ENCODE data around the gene COL9A3.
A peak's percentile ranks its signal among the peaks of the same experiment; 100 is the strongest.

Gene COL9A3

GRCh38 chr20:62791301-62792181, 25.3 kb upstream of the COL9A3 start:
- Histone ChIP-seq H3F3A (ENCODE audit: insufficient read depth) (peaks cover 15% of the 10 kb centered on the region), H3K4me3 (ENCODE audit: insufficient read depth, low read length, poor library complexity, severe bottlenecking) (no peak overlapping the region), H3K79me2 (ENCODE audit: insufficient read depth, low read length) (no peaks in the 10 kb centered on the region), H4K20me1 (ENCODE audit: low read depth, low read length) (no peaks in the 10 kb centered on the region), H3K9me3 (ENCODE audit: insufficient read depth, low read length) (no peaks in the 10 kb centered on the region), H3K36me3 (ENCODE audit: low read length) (no peaks in the 10 kb centered on the region), H3K4me2 (ENCODE audit: low read depth, low read length, poor library complexity, severe bottlenecking) (no peak overlapping the region), H2AFZ (ENCODE audit: low read depth, low read length, severe bottlenecking) (no peak overlapping the region), H3K27ac (ENCODE audit: low read depth, low read length) (no peak overlapping the region), H3K9ac (ENCODE audit: low read length) (no peak overlapping the region), H3K27me3 (ENCODE audit: low read length) (no peaks in the 10 kb centered on the region), H3K9me2 (replicated peaks; ENCODE audit: insufficient read depth, low read length) (no peaks in the 10 kb centered on the region)
- TF ChIP-seq EZH2phosphoT487 (conservative IDR thresholded peaks at IDR 0.05; ENCODE audit: low read length) = no peak
- TF ChIP-seq, protein P1, sequence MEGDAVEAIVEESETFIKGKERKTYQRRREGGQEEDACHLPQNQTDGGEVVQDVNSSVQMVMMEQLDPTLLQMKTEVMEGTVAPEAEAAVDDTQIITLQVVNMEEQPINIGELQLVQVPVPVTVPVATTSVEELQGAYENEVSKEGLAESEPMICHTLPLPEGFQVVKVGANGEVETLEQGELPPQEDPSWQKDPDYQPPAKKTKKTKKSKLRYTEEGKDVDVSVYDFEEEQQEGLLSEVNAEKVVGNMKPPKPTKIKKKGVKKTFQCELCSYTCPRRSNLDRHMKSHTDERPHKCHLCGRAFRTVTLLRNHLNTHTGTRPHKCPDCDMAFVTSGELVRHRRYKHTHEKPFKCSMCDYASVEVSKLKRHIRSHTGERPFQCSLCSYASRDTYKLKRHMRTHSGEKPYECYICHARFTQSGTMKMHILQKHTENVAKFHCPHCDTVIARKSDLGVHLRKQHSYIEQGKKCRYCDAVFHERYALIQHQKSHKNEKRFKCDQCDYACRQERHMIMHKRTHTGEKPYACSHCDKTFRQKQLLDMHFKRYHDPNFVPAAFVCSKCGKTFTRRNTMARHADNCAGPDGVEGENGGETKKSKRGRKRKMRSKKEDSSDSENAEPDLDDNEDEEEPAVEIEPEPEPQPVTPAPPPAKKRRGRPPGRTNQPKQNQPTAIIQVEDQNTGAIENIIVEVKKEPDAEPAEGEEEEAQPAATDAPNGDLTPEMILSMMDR (IDR thresholded peaks at IDR 0.05; ENCODE audit: insufficient read depth, low read length, poor library complexity, severe bottlenecking) = peak; percentile 93

GRCh38 chr20:62792182-62792939, 24.5 kb upstream of the COL9A3 start:
- no peak overlapping the region for H3K4me3 ChIP-seq (ENCODE audit: insufficient read depth, low read length, poor library complexity, severe bottlenecking)
- H2AFZ ChIP-seq (ENCODE audit: low read depth, low read length, severe bottlenecking) = no peak overlapping the region
- no peaks in the 10 kb centered on the region for H4K20me1 ChIP-seq (ENCODE audit: low read depth, low read length)

DNA sequence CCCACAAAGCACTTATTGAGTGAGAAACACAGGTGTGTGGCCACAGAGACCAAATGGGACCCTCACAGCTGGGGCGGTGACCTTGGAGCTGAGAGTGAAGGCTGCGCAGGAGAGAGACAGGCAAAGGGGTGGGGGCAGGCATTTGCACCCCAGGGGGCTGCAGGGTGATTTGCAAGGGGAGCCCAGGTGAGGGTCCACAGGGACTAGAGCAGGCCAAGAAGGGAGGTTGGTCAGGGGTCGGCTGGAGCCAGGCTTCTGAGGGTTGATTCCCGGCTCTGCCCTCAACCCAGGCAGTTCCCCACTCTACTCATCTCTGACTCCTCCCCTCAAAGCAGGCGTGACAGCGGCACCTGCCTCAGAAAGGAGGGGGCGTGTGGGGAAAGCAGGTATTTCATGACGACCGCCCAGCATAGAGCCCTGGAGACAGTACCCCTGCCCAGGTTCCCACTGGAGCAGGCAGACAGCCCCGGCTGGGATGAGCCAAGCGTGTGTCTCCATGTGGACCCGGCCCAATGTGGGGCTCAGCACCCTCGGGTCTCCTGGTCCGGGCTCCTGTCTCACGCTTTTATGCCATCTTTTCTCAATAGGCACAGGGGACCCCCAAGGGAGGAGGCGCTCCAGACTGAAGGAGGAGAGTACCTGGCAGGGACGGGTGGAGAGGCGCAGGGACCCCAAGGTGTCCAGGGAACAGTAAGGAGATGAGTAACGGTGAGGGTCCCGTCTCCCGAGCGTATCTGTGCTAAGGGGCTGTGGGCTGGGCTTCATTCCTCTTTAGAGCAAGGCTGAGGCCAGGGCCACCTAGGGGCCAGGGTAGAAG, 23.7 kb upstream of the COL9A3 start:
- TF ChIP-seq EZH2phosphoT487 (conservative IDR thresholded peaks at IDR 0.05; ENCODE audit: low read length) = no peak
- TF ChIP-seq, protein P1 (IDR thresholded peaks at IDR 0.05; ENCODE audit: insufficient read depth, low read length, poor library complexity, severe bottlenecking) = no peak
- Histone ChIP-seq H3K36me3 (ENCODE audit: low read length) (no peaks in the 10 kb centered on the region), H3K27ac (ENCODE audit: low read depth, low read length) (no peak overlapping the region), H3K9ac (ENCODE audit: low read length) (no peak overlapping the region), H3K27me3 (ENCODE audit: low read length) (no peaks in the 10 kb centered on the region), H3K4me3 (ENCODE audit: insufficient read depth, low read length, poor library complexity, severe bottlenecking) (no peak overlapping the region), H3F3A (ENCODE audit: insufficient read depth) (peaks cover 15% of the 10 kb centered on the region), H4K20me1 (ENCODE audit: low read depth, low read length) (no peaks in the 10 kb centered on the region), H3K4me2 (ENCODE audit: low read depth, low read length, poor library complexity, severe bottlenecking) (no peak overlapping the region), H3K9me2 (replicated peaks; ENCODE audit: insufficient read depth, low read length) (no peaks in the 10 kb centered on the region), H3K79me2 (ENCODE audit: insufficient read depth, low read length) (no peaks in the 10 kb centered on the region), H3K9me3 (ENCODE audit: insufficient read depth, low read length) (no peaks in the 10 kb centered on the region), H2AFZ (ENCODE audit: low read depth, low read length, severe bottlenecking) (no peak overlapping the region)

More at GRCh38 chr20:62792182-62792939, 24.5 kb upstream of the COL9A3 start:
- Histone ChIP-seq H3K79me2 (ENCODE audit: insufficient read depth, low read length) (no peaks in the 10 kb centered on the region), H3K27ac (ENCODE audit: low read depth, low read length) (no peak overlapping the region), H3K9ac (ENCODE audit: low read length) (no peak overlapping the region), H3K27me3 (ENCODE audit: low read length) (no peaks in the 10 kb centered on the region), H3K9me2 (replicated peaks; ENCODE audit: insufficient read depth, low read length) (no peaks in the 10 kb centered on the region), H3F3A (ENCODE audit: insufficient read depth) (peaks cover 15% of the 10 kb centered on the region), H3K36me3 (ENCODE audit: low read length) (no peaks in the 10 kb centered on the region), H3K9me3 (ENCODE audit: insufficient read depth, low read length) (no peaks in the 10 kb centered on the region), H3K4me2 (ENCODE audit: low read depth, low read length, poor library complexity, severe bottlenecking) (no peak overlapping the region)
- no peak for TF ChIP-seq EZH2phosphoT487 (conservative IDR thresholded peaks at IDR 0.05; ENCODE audit: low read length)
- TF ChIP-seq, protein P1 (IDR thresholded peaks at IDR 0.05; ENCODE audit: insufficient read depth, low read length, poor library complexity, severe bottlenecking) = no peak

Data from SU-DHL-6 (cell line).